ENCODE results near the gene MAPRE3. TPM values are rescaled to one million over a fixed set of nuclear protein-coding genes. Genes with fewer than 3 reads are reported as not detected.

The MAPRE3 gene
- total and polyA plus RNA-seq, 9 of the 15 experiments (the other 6 are each of a cell fraction or from before 2014, with no cell fraction given), result 0.70 to 43.2 (median 12.6) TPM

DNA sequence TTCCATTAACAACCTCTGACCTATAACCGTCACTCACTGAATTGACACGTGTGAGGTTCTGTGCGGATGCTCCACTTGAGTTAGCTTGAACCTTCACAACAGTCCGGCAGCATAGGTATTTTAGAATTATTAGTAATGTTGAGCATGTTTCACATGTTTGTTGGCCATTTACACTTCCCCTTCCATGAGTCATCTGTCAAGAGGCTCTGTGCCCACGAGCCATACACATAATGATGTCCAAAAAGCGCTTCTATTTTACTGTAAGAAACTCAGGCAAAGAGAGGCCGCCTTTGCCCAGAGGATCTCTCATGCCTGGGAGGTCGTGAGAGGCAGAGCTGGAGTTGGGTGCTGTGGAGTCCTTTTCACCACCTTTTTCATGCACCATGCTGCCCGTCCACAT, 33.4 kb downstream of the MAPRE3 start (continued):
- TF ChIP-seq, protein P1, sequence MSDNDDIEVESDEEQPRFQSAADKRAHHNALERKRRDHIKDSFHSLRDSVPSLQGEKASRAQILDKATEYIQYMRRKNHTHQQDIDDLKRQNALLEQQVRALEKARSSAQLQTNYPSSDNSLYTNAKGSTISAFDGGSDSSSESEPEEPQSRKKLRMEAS (CRISPR knock-in tag; IDR thresholded peaks at IDR 0.05), result no peak
- TF ChIP-seq POLR2G (IDR thresholded peaks at IDR 0.05; ENCODE audit: low read depth, low read length) (no peak), FOXA3 (CRISPR knock-in tag; conservative IDR thresholded peaks at IDR 0.05 in 1 of 2, IDR thresholded peaks at IDR 0.05 in 1 of 2) (no peak), SMARCA4 (IDR thresholded peaks at IDR 0.05) (peak; percentile 35), RREB1 (CRISPR knock-in tag; IDR thresholded peaks at IDR 0.05) (no peak), SMAD3 (CRISPR knock-in tag; conservative IDR thresholded peaks at IDR 0.05) (no peak; the same call in 1 of the 2 replicates), MEIS2 (IDR thresholded peaks at IDR 0.05; ENCODE audit: partially characterized antibody) (peak; percentile 31), ZNF395 (CRISPR knock-in tag; IDR thresholded peaks at IDR 0.05) (peak; percentile 43; the same call in 1 of the 2 replicates), E2F3 (CRISPR knock-in tag; IDR thresholded peaks at IDR 0.05) (peak; percentile 52; the same call in 1 of the 2 replicates), ZSCAN32 (CRISPR knock-in tag; IDR thresholded peaks at IDR 0.05) (no peak), ZBED1 (IDR thresholded peaks at IDR 0.05) (no peak), ZHX1 (conservative IDR thresholded peaks at IDR 0.05; ENCODE audit: low read length) (no peak)

Measured in K562 (cell line).